Gastrocnemius medialis (tissue), 4 donors: ENCODE data around the gene NEK1. TPM values are rescaled to one million over a fixed set of nuclear protein-coding genes. Genes with fewer than 3 reads are reported as not detected.
"Not testable (repeated sequence)": the region's sequence is repeated elsewhere in the genome, so short reads cannot be mapped to it uniquely, and the experiment has no call there.

ENCODE experiments used
- ATAC-seq, 2 donors: fragments of 150-250 bp; one replicate each; pipeline ENCODE4 v1.9.1; 2016
- DNase-seq, 2 donors: peaks; one replicate each; pipeline ENCODE4 v3.0.0-alpha.2; 2019
- H3K27ac ChIP-seq, 4 donors: fragments of 200-600 bp; sonication (generic); 1 replicate in 1 of 4; 2 replicates in 3 of 4; pipeline ENCODE4 v1.5.1; 2016 to 2018; ENCODE audit warnings: mild to moderate bottlenecking in 2 of 4, moderate library complexity in 1 of 4
- H3K27me3 ChIP-seq, 3 donors: fragments of 200-600 bp; sonication (generic) in 2 of 3; 1 replicate in 1 of 3; 2 replicates in 2 of 3; pipeline versions ENCODE4 v1.5.1 to v1.6.0; 2016 to 2019; ENCODE audit warnings: mild to moderate bottlenecking in 1 of 3, moderate library complexity in 1 of 3
- H3K36me3 ChIP-seq, 2 donors: fragments of 200-600 bp; sonication (generic) in 1 of 2; one replicate each; pipeline ENCODE4 v1.5.1; 2017 to 2018
- H3K4me1 ChIP-seq, 2 donors: fragments of 200-600 bp; sonication (generic) in 1 of 2; one replicate each; pipeline ENCODE4 v1.5.1; 2016 to 2017; ENCODE audit warnings: mild to moderate bottlenecking in 2 of 2
- H3K4me3 ChIP-seq, 4 donors: fragments of 200-600 bp; sonication (generic) in 3 of 4; 1 replicate in 1 of 4; 2 replicates in 3 of 4; pipeline ENCODE4 v1.5.1; 2016 to 2019; ENCODE audit warnings: mild to moderate bottlenecking in 2 of 4
- H3K9me3 ChIP-seq, 3 donors: fragments of 200-600 bp; sonication (generic) in 2 of 3; 1 replicate in 1 of 3; 2 replicates in 2 of 3; pipeline ENCODE4 v1.5.1; 2016 to 2019
- CTCF ChIP-seq, 5 experiments: fragments of 450-650 bp in 3 of 5; fragments of 200-600 bp in 2 of 5; sonication (generic) in 2 of 5; IDR thresholded peaks in 4 of 5; conservative IDR thresholded peaks in 1 of 5; 1 replicate in 4 of 5; 2 replicates in 1 of 5; pipeline ENCODE4 v1.5.1; 2016 to 2019; ENCODE audit warnings: antibody characterized with exemption in 5 of 5, mild to moderate bottlenecking in 3 of 5, moderate library complexity in 3 of 5
- POLR2A ChIP-seq, 2 donors: fragments of 450-650 bp; IDR thresholded peaks; one replicate each; pipeline ENCODE4 v1.6.1; 2017; ENCODE audit warnings: antibody characterized with exemption in 2 of 2, mild to moderate bottlenecking in 2 of 2, moderate library complexity in 2 of 2
- in situ Hi-C, 4 donors: fragments of 200-750 bp; cut with MboI; loops; one replicate each; pipeline versions ENCODE4 v1.15.0 to v1.8.0; 2017; ENCODE audit warnings: low sequenced_read_pairs in 4 of 4
- intact Hi-C: fragments of 100-400 bp; cut with DNase I; formaldehyde crosslinking; loops from one replicate; pipeline ENCODE4 v1.15.1; 2023; ENCODE audit warnings: low total_unique reads
- total RNA-seq, 4 donors: library from RNA; depleted of rRNA; stranded (reverse); fragments of >200 nt; gene quantifications; one replicate each; pipeline versions ENCODE4 v1.1.0 to v1.2.3, GENCODE V29; 2016

NEK1 gene
- total RNA-seq, 4 donors from 2014 or later = 2.6 to 11.0 (median 3.9) TPM

GRCh38 chr4:169582203-169582602 lies 30.2 kb downstream of the NEK1 start:
- Histone ChIP-seq H3K27me3 (no peaks in the 10 kb centered on the region), H3K9me3 (no peaks in the 10 kb centered on the region), H3K36me3 (peaks cover 2 to 36% of the 10 kb centered on the region in 2 donors), H3K27ac (no peak overlapping the region), H3K4me3 (no peak overlapping the region), H3K4me1 (no peaks in the 10 kb centered on the region)
- ATAC-seq = no peak
- TF ChIP-seq POLR2A (IDR thresholded peaks at IDR 0.05) (no peak), CTCF (IDR thresholded peaks at IDR 0.05 in 4 of 5, conservative IDR thresholded peaks at IDR 0.05 in 1 of 5) (no peak)
- DNase-seq = no peak
- in situ Hi-C loops = no loop called here
- intact Hi-C loops = no loop called here

- in situ Hi-C loops (no loop called here), intact Hi-C loops (no loop called here)
- TF ChIP-seq CTCF (IDR thresholded peaks at IDR 0.05 in 4 of 5, conservative IDR thresholded peaks at IDR 0.05 in 1 of 5) (no peak), POLR2A (IDR thresholded peaks at IDR 0.05) (no peak)
- no peaks in the 10 kb centered on the region for H3K9me3 ChIP-seq
- peaks cover 0 to 36% of the 10 kb centered on the region in 2 donors for H3K36me3 ChIP-seq
- ATAC-seq (no peak), DNase-seq (no peak)
- no peaks in the 10 kb centered on the region for H3K27me3 ChIP-seq
- H3K4me1 ChIP-seq = no peaks in the 10 kb centered on the region
- no peak overlapping the region for H3K4me3 ChIP-seq
- H3K27ac ChIP-seq = no peak overlapping the region
Observed at GRCh38 chr4:169573889-169574288, 38.5 kb downstream of the NEK1 start.

- no peaks in the 10 kb centered on the region for H3K9me3 ChIP-seq
- DNase-seq = no peak
- intact Hi-C loops = no loop called here
- ATAC-seq = no peak
- no peak overlapping the region for H3K4me3 ChIP-seq
- peaks cover 0 to 31% of the 10 kb centered on the region in 2 donors for H3K36me3 ChIP-seq
- TF ChIP-seq CTCF (IDR thresholded peaks at IDR 0.05 in 4 of 5, conservative IDR thresholded peaks at IDR 0.05 in 1 of 5) (no peak), POLR2A (IDR thresholded peaks at IDR 0.05) (no peak)
- no peaks in the 10 kb centered on the region for H3K4me1 ChIP-seq
- in situ Hi-C loops = no loop called here
- no peak overlapping the region for H3K27ac ChIP-seq
- H3K27me3 ChIP-seq = no peaks in the 10 kb centered on the region
Observed at GRCh38 chr4:169571435-169571834, 40.9 kb downstream of the NEK1 start.

- H3K27ac ChIP-seq, H3K4me1 ChIP-seq, ATAC-seq, intact Hi-C loops, H3K4me3 ChIP-seq, in situ Hi-C loops, H3K9me3 ChIP-seq, H3K27me3 ChIP-seq, DNase-seq: not testable (repeated sequence)
- peaks cover 0 to 27% of the 10 kb centered on the region in 2 donors for H3K36me3 ChIP-seq
Observed at GRCh38 chr4:169571012-169571411, 41.4 kb downstream of the NEK1 start.

- H3K9me3 ChIP-seq, intact Hi-C loops, DNase-seq, in situ Hi-C loops, H3K4me1 ChIP-seq, H3K27ac ChIP-seq, H3K4me3 ChIP-seq, ATAC-seq, H3K27me3 ChIP-seq: not testable (repeated sequence)
- H3K36me3 ChIP-seq = peaks cover 0 to 20% of the 10 kb centered on the region in 2 donors
Observed at GRCh38 chr4:169570266-169570665, 42.1 kb downstream of the NEK1 start.

GRCh38 chr4:169569188-169569587 lies 43.2 kb downstream of the NEK1 start:
- H3K27me3 ChIP-seq, H3K9me3 ChIP-seq, H3K27ac ChIP-seq, ATAC-seq, H3K4me3 ChIP-seq, in situ Hi-C loops, DNase-seq, H3K4me1 ChIP-seq: not testable (repeated sequence)
- peaks cover 0 to 10% of the 10 kb centered on the region in 2 donors for H3K36me3 ChIP-seq
- intact Hi-C loops = loop anchor here (5.0 kb wide), 1 partner anchor 647 kb away; no protein-coding TSS in a partner anchor
